ENCODE measurements around the gene TFDP1.

Gene TFDP1

DNA sequence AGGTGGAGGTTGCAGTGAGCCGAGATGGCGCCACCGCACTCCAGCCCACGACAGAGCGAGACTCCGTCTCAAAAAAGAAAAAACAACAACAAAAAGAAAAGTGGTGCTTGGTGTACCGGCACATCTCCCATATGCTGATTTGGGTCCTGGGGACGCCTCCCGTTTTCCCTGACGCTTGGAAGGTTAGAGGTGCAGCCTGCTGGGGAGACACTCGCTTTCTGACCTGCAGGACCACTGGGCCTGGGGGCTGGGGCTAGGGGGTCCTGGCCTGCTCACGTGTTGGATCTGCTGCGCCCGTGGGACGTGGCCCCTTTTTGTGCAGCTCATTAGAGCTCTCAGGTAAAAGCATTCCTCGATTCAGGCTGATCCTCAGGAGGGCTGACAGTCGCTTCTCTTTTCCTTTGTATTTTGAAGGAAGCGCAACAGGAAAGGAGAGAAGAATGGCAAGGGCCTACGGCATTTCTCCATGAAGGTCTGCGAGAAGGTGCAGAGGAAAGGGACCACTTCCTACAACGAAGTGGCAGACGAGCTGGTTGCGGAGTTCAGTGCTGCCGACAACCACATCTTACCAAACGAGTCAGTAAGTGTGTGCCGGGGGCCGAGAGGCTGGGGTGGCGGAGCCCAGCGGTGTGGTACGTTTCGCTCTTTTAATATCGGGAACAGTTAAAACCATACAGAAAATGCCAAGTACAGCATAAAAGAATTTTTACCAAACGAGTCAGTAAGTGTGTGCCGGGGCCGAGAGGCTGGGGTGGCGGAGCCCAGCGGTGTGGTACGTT is 48.3 kb downstream of the TFDP1 start:
- no peak for DNase-seq (ENCODE audit: low read depth in 2 of 2)

DNA sequence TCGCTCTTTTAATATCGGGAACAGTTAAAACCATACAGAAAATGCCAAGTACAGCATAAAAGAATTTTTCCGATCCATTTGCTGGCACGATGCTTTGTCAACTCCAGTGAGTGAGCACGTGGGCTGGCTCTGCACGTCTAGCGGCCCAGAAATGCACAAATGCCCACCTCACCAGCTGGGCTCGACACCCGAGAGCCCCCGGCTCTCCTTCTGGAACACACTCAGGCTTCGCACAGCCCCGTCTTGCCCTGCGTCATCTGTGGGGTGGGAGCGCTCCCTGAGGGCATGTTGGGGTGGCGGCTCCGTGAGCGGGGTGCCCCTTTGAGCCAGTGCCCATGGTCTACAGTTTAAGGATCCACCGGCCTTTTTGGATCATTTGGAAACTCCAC is 48.9 kb downstream of the TFDP1 start:
- DNase-seq (ENCODE audit: low read depth in 2 of 2) = no peak

DNA sequence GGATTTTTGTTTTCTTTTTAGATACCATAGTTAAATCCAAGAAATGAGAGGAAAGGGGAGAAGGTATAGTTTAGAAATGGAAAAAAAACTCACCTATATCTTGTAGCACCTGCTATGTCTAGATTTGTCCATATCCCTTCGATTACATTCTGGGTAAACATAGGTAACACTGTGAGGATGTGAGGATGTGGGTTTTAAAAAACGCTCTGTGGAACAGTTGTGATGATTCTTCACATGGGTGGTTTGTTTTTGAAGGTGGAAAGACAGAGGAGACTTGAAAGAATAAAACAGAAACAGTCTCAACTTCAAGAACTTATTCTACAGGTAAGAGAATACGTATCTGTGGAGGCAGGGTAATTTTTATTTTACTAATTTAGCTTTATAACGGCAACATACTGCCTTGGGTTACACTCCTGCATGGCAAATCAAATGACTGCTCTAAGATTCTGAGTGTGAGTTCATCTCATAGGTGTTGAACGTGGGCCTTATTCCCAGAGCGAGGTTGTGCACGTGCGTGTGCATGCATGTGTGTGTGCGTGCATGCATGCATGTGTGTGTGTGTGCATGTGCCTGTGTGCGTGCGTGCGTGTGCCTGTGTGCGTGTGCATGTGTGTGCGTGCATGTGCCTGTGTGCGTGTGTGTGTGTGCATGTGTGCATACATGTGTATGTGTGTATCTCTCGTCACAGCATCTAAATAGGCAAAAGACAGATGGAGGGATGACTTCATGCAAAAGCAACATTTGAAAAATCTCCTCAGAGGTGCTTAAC is 49.9 kb downstream of the TFDP1 start:
- no peak for DNase-seq (ENCODE audit: low read depth in 2 of 2)

DNA sequence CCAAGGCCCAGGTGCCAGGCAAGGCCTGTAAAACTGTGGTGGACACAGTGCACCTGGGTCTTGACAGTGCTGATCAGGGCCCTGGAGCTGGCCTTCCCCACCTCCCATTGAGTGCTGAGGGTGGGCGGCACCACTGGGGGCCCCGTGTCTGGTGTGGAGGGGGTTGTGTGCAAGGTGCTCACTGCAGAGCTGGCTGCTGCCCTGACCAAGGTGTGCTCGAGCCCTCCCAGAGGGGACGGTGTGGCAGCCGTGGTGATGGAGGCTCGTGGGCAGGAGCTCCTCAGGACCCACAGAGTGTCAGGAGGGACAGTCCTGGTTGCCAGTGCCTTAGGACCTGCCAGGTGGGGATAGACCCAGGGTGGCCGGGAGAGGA is 50.5 kb downstream of the TFDP1 start:
- no peak for DNase-seq (ENCODE audit: low read depth in 2 of 2)

DNA sequence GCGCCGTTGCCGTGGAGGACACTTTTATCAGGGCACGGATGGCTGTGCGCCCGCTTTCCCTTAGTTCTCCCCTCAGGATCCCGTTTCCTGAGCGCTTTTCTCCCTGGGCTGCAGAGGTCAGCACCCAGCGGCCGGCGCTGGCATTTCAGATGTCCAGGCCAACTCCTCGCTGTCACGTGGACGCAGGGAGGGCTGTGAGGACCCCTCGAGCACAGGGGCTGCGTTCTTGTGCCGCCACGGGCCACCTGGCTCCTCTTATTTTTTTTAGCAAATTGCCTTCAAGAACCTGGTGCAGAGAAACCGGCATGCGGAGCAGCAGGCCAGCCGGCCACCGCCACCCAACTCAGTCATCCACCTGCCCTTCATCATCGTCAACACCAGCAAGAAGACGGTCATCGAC is 51.2 kb downstream of the TFDP1 start:
- DNase-seq (ENCODE audit: low read depth in 2 of 2) = no peak

DNA sequence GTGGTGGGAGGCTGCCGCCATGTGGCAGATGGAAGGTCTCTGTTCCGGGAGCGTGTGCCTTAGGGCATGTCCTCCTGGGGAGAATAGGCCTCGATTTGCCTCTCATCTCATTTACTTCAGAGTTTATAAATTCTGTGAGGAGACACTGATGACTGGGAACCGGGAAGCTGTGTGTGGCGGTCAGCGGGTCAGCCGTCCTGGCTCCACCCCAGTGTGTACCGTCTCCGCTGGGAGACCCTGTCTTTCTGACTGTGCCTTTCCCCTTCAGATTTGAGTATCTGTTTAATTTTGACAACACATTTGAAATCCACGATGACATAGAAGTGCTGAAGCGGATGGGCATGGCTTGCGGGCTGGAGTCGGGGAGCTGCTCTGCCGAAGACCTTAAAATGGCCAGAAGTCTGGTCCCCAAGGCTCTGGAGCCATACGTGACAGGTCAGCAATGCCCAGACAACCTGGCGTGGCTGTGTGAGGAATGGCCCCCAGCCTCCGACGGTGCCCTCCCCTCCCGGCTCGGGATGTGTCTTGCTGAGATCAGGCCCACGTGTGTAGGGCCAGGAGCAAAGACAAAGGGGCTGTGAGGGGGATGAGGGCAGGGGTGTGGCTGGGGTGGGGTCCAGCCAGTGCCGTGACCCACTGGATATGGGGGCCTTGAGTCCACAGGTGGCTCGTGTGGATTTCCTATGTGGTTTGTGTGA is 51.9 kb downstream of the TFDP1 start:
- DNase-seq (ENCODE audit: low read depth in 2 of 2) = no peak

DNA sequence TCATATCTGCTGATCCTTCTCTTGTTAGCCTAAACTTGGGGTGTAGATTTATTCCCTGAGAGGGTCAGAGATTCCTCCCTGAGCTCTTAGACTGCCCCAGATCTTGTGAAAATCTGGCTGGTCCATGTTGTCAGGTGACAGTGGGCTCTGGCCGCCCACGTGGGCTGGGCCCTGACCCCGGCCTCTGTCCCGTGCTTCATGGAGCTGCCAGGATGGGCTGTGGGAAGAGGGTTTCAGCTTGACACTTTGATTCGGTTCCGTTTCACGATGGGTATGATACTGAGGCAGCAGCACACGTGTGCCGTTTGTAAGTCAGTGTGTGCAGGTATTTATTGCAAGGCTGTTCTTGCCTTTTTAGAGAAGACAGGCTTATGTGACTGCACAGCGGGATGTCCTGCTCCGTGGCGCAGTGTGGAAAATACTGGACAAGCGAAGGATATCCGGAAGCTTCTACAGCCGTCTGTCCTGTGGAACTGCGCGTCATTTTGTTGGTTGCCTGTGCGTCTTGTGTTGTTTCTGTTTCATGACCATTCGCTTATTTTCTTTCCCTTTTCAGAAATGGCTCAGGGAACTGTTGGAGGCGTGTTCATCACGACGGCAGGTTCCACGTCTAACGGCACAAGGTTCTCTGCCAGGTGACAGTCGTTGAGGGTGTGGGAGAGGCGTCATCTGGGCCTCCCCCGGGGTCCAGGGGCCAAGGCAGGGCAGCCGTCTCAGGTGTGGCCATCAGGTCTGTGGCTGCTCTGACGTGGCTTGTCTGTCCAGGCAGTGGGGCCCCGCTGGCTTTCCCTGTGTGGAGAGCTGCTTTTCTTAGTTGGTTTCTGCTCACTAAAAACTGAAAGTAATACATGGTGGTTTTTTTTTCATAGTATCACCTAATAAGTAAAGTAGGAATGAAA is 53.0 kb downstream of the TFDP1 start:
- DNase-seq (ENCODE audit: low read depth in 2 of 2) = no peak

DNA sequence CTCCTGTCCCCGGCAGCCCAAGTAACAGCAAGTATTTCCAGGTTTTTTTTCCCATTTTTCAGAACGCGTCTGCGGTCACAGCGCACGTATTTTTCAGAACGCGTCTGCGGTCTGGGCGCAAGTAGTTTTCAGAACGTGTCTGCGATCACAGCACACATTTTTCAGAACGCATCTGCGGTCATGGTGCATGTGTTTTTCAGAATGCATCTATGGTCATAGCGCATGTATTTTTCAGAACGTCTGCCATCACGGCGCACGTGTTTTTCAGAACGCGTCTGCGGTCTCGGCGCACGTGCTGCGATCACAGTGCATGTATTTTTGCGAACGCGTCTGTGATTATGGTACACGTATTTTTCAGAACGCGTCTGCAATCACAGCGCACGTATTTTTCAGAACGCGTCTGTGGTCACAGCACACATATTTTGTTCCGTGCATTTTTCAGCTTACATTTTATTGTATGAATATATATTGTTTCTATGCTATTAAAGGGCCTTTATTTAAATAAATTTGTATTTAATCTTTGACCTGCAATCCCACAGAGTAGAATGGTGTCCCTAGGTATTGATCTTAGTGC is 53.7 kb downstream of the TFDP1 start:
- DNase-seq (ENCODE audit: low read depth in 2 of 2) = no peak

DNA sequence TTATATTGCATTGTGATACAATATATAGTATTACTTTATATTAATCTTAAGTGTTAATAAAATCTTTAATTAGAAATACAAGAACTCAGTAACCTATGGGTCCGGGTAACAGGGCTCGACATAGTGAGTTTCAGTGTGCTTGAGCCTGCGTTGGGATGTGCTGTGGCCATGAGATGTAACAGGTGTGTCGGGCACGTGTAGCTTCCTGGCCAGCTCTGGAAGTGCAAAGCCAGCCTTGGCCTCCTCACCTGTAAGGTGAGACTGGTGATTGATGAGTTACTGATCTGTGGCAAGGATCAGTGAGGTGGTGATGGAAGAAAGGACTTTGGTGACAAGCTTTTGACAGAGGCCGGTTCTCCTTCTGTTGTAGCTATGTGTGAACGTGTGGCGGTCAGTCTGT is 54.3 kb downstream of the TFDP1 start:
- no peak for DNase-seq (ENCODE audit: low read depth in 2 of 2)

DNA sequence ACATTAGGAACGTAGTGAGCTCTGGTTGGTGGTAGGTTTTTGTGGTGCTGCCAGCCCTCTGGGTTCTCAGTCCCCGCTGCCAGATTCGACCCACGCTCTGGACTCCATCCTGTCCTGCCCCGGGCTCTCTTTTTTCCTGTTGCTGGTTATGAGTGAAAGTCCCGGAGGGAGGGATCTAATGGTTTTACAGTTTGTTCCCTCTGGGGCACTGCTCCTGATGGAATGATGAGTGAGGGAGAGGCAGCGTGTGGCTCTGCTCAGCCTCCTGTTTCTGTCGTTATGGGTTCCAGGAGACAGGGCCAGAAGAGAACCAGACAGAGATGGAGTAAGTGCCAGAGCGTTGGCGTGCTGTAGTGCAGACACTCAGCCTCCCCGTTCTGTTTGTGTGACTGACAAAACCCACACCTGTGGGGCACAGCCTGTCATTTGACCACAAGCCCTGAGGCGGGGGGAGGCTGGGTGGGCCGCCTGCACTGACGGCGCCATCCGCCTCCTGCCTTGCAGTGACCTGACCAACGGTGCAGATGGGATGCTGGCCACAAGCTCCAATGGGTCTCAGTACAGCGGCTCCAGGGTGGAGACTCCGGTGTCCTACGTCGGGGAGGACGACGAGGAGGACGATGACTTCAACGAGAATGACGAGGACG is 55.2 kb downstream of the TFDP1 start:
- no peak for DNase-seq (ENCODE audit: low read depth in 2 of 2)

DNA sequence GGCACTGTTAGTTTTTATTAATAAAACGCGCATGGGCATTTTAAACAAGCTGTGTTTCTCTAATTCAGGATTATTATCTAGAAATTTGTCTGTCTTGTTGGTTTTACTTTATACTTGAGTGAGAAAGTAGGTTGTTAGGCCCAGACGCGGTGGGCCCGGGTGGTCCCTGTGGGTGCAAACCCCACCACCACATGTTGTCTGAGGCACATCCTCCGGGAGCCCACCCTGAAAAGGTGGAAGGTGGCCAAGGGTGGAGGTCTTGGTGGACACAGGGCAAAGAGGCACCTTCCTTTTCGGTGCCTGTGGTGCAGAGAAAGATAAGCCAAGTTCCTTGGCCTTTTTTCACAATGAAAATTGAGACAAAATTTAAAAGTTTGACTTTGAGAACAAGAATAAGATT is 56.9 kb downstream of the TFDP1 start:
- DNase-seq (ENCODE audit: low read depth in 2 of 2) = no peak

DNA sequence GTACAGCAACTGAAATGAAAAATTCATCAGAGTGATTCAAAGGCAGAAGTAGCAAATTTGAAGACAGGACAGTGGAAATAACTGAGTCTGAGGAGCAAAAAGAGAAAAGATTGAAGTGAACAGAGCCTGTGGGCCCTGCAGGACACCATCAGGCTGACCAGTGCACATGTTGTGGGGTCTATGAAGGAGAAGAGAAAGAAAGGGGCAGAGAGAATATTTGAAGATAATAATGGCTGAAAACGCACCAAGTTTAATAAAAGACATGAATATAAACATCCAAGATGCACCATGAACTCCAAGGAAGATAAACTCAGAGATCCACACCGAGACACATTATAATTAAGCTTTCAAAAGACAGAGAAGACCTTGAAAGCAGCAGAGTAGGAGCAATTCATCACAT is 58.0 kb downstream of the TFDP1 start:
- no peak for DNase-seq (ENCODE audit: low read depth in 2 of 2)

DNA sequence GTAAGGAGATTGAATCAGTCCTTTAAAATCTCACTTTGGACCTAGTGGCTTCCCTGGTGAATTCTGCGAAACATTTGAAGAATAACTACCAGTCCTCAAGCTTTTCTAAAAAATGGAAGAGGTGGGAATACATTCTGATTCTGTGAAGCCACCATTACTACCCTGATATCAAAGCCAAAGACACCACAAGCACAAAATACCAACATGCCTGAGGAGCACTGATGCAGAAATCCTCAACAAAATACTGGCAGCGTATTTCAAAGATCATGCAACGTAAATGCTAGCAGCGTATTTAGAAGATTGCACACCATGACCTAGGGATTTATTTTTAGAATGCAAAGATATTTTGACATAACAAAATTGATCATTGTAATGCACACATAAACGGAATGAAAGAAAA is 59.0 kb downstream of the TFDP1 start:
- DNase-seq (ENCODE audit: low read depth in 2 of 2) = no peak

DNA sequence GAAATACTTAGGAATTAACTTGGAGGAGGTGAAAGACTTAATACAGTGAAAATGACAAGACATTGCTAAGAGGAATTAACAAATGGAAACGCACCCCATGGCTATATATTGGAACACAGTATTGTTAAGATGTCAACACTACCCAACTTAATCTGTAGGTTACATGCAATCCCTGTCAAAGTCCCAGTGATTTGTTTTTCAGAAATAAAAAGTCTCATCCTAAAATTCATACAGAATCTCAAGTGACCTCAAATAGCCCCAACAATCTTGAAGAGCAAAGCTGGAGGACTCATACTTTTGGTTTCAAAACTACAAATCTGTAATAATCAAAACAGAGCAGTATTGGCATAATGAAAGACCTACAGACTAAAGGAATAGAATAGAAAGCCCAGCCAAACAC is 60.2 kb downstream of the TFDP1 start:
- no peak for DNase-seq (ENCODE audit: low read depth in 2 of 2)

DNA sequence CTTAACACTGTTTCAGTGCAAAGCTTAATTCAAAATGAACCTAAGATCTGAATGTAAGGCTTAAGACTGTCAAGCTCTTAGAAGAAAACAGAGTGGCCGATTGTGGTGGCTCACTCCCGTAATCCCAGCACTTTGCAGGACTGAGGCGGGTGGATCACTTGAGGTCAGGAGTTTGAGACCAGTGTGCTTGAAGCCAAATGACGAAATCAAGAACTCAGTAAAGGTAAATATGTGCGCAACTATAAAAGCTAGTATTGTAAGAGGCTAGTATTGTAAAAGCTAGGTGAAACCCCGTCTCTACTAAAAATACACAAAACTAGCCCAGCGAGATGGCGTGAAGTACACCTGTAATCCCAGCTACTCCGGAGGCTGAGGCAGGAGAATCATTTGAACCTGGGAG is 60.8 kb downstream of the TFDP1 start:
- DNase-seq (ENCODE audit: low read depth in 2 of 2) = no peak

DNA sequence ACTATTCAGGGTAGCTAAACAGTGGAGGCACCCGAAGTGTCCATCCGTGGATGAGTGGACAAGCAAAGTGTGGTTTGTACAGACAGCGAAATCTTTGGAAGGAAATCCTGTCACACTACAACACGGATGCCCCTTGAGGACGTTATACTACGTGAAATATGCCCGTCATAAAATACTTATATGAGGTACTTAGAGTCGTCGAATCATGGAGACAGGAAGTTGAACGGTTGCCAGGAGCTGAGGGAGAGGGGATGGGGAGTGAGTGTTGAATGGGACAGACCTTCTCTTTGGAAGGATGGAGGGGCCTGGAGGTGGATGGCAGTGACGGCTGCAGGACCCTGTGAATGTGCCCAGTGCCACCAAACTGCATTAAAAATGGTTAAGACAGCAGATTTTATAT is 61.8 kb downstream of the TFDP1 start:
- DNase-seq (ENCODE audit: low read depth in 2 of 2) = no peak

DNA sequence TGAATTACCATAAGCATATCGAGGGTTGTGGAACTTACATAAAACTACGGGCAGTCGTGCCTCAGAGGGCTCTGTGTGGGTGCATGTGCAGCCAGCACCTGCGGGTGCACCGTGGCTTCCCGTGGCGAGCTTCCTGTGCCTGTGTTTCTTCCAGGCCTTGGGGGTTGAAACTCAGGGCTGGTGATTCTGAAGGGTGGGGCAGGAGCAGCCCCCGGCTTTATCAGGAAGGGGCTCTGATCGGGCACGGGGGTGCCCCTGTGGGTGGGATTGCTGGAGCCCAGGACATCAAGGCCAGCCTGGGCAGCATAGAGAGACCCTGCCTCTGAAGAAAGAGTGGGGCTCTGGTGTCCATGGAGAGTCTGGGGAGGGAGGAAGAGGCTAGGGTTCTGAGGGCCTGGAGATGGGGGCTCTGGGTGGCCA is 62.4 kb downstream of the TFDP1 start:
- no peak for DNase-seq (ENCODE audit: low read depth in 2 of 2)

DNA sequence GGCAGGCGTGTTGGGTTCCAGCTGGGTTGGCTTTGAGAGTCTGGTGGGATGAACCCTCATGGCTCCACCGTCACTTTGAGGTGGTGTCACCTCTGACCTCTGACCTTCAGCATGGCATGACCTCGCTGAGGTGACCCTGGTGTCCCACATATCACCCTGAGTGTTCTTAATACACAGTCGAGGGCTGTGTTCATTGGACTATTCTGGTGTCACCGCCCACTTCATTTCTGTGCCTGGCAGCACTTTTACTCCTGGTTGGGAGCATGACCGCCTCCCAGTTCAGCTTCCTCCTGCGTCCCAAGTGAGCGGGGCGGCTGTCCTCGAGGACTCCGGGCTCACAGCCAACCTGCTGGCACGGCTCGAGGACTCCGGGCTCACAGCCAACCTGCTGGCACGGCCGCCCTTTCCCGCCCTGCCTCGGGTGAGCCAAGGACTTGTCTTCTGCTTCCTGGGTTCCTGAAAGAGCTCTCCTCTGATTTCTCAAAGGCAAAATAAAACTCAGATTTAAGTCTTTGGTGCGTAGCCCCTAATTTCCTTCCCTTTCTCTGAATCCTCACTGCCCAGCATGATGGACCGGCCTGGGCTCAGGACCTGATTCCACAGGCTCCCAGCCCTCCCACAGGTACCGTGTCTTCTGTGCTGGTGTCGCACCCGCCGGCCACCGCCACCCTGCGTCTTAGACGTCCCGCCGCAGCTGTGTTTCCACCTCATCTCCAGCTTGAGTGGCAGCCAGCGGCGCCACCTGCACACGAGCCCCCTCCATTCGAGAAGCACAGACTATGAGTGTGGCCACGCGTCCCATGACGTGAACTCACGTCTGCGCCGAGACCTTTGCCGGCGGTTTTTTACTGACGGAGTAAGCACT is 63.0 kb downstream of the TFDP1 start:
- no peak for DNase-seq (ENCODE audit: low read depth in 2 of 2)

DNA sequence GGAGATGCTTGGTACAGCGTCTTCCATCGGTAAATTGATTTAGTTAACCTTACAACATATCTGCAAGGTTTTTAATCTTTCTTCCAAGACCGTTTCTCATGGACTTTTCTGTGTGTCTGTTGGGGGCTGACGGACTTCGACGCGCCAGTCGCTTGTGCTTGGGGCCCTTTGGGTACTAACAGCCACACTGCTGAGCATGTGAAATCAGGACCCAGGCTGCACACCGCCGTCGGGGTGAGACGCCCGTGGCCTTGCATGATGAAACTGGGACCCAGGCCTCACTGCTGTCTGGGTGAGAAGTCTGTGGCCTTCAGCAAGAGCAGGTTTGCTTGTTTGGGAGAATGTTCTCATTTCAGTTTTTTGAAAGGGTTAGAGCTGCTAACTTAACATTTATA is 63.7 kb downstream of the TFDP1 start:
- no peak for DNase-seq (ENCODE audit: low read depth in 2 of 2)

DNA sequence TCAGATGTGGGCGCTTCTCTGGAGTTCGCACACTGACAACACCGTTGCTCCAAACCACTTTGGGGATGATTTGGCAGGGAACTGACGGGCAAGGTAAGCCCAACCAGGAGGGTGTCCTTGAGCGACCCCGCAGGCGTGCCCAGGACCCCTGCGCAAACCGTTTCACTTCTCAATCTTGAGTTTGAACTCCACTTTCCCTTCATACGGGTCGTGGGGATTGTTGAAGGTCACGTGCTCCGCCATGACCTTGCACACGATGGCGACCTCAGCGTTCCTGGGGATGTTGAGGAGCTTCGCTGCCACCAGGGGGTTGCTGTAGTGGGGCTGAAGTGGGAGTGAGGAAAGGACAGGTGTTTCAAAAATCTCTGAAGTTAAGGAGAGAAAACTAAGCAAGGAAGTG is 64.7 kb downstream of the TFDP1 start:
- DNase-seq (ENCODE audit: low read depth in 2 of 2) = no peak
